CMK (cell line): ENCODE data around the gene LILRB1.
"Not testable (repeated sequence)": the region's sequence is repeated elsewhere in the genome, so short reads cannot be mapped to it uniquely, and the experiment has no call there.

Experiments
- DNase-seq: peaks from one replicate; pipeline ENCODE4 v3.0.0-alpha.2; 2010; ENCODE audit warnings: low read depth

LILRB1 gene

DNA sequence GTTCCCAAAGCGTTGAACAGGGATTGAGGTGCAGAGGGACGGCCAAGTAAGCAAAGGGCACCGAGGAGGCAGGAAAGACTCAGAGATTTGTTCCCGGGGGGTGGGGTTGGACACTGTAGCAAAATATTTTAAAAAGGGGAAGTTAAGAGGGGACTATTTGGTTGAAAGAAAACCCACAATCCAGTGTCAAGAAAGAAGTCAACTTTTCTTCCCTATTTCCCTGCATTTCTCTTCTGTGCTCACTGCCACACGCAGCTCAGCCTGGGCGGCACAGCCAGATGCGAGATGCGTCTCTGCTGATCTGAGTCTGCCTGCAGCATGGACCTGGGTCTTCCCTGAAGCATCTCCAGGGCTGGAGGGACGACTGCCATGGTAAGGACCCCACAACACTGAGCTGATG is at the start of gene LILRB1:
LILRB1 (plus strand) TSS at position 223 of the 400 bp plus-strand sequence. CDS start 590 bp downstream, outside the sequence.
- DNase-seq, result not testable (repeated sequence)

DNA sequence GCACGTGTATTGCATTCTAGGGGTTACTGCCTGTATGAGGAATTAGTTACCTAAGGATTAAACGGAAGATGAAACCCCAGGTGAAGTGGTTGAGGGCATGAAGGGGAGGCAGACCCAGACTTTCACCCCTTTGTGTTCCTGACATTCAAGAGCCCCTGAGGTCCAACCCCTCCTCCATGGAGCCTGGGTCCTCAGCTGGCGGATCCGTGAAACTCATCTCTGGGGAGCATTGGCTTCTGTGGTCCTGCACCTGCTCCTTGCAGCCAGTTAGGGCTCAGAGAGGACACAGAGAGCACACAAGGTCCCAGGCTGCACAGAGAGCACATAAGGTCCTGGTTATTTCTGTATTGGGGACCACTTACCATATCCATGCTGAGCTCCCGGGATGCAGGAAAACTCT is 43.9 kb upstream of the LILRB1 start:
- DNase-seq, result no peak

DNA sequence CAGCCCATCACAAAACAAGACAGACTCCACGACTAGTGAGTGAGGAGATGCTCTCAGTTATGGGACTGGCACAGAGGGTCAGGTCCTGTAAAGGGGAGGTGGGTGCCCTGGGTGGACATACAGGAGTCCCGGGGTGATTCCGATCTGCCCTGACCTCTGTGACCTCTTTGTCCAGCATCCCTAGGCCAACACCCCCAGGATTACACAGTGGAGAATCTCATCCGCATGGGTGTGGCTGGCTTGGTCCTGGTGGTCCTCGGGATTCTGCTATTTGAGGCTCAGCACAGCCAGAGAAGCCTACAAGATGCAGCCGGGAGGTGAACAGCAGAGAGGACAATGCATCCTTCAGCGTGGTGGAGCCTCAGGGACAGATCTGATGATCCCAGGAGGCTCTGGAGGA is 43.3 kb upstream of the LILRB1 start:
- DNase-seq, result no peak

DNA sequence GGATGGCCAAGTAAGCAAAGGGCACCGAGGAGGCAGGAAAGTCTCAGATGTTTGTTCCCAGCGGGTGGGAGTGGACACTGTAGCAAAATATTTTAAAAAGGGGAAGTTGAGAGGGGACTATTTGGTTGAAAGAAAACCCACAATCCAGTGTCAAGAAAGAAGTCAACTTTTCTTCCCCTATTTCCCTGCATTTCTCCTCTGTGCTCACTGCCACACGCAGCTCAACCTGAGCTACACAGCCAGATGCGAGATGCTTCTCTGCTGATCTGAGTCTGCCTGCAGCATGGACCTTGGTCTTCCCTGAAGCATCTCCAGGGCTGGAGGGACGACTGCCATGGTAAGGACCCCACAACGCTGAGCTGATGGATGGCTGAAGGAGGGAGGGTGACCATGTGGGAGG is 36.8 kb upstream of the LILRB1 start, which contains the start of gene LILRA1:
LILRA1 (plus strand) TSS at position 188 of the 400 bp plus-strand sequence. CDS start 613 bp downstream, outside the sequence.
- not testable (repeated sequence) for DNase-seq

- not testable (repeated sequence) for DNase-seq
Observed at GRCh38 chr19:54593931-54594626, 36.2 kb upstream of the LILRB1 start.

- DNase-seq, result no peak
Observed at GRCh38 chr19:54594737-54595136, 35.5 kb upstream of the LILRB1 start.

GRCh38 chr19:54595680-54596436 is 34.4 kb upstream of the LILRB1 start:
- not testable (repeated sequence) for DNase-seq

- DNase-seq, result no peak
Observed at GRCh38 chr19:54600212-54600611, 30.1 kb upstream of the LILRB1 start.

DNA sequence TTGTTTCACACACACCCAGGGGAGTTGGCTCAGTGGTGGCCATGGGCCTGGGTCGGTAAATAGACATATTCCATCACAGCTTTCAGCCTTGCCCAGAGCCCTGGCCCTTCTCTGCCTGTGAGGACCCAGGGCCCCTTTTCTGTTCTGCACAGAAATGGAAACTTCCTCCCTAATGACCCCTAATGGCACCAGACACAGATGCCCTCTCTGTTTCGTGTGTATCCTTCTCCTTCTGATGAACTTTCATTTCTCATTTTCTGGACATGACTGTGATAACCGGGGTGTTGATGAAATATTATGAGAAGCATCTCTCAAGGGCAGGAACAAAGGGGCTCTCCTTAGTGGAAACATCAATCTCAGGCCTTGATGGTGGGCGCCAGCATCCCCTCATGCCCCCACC is 24.1 kb upstream of the LILRB1 start:
- no peak for DNase-seq

- DNase-seq, result no peak
Observed at GRCh38 chr19:54606891-54607784, 23.1 kb upstream of the LILRB1 start.

DNA sequence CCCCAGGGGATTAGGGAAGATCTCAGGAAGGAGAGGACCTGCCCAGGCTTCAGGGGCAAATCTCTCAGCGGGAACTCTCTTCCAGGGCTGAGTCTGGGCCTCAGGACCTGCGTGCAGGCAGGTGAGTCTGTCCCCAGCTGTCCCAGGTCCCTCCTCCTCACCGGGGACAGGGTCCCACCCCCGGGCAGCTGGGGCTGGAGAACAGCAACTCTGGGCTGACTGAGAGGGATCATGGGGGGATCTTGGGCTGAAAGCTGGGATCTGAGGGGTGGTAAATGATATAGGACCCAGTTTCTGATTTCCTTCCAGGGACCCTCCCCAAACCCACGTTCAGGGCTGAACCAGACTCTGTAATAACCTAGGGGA is 22.5 kb upstream of the LILRB1 start:
- no peak for DNase-seq

- no peak for DNase-seq
Observed at GRCh38 chr19:54608205-54608604, 22.1 kb upstream of the LILRB1 start.

- no peak for DNase-seq
Observed at GRCh38 chr19:54608792-54609191, 21.5 kb upstream of the LILRB1 start.

- DNase-seq, result no peak
Observed at GRCh38 chr19:54609356-54609791, 20.9 kb upstream of the LILRB1 start.

- DNase-seq, result no peak
Observed at GRCh38 chr19:54612428-54612827, 17.9 kb upstream of the LILRB1 start.

DNA sequence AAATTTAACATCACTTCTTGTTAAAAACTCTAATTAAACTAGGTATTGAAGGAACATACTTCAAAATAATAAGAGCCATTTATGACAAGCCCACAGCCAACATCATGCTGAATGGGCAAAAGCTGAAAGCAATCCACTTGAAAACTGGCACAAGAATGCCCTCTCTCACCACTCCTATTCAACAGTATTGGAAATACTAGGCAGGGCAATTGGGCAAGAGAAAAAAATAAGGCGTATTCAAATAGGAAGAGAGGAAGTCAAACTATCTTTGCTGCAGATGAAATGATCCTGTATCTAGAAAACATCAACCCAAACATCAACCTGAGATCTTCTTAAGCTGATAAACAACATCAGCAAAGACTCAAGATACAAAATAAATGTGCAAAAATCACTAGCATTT is 15.6 kb upstream of the LILRB1 start:
- no peak for DNase-seq

DNA sequence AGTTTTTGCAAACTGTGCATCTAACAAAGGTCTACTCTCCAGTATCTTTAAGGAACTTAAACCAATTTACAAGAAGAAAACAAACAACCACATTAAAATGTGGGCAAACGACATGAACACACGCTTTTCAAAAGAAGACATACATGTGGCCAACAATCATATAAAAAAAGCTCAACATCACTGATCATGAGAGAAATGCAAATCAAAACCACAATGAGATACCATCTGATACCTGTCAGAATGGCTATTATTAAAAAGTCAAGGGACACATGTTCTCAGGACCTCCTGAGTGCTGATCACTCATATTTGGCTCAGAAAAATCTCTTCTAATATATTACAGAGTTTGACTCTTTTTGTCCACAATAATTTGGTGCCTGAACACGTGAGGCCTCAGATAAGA is 14.2 kb upstream of the LILRB1 start:
- no peak for DNase-seq

DNA sequence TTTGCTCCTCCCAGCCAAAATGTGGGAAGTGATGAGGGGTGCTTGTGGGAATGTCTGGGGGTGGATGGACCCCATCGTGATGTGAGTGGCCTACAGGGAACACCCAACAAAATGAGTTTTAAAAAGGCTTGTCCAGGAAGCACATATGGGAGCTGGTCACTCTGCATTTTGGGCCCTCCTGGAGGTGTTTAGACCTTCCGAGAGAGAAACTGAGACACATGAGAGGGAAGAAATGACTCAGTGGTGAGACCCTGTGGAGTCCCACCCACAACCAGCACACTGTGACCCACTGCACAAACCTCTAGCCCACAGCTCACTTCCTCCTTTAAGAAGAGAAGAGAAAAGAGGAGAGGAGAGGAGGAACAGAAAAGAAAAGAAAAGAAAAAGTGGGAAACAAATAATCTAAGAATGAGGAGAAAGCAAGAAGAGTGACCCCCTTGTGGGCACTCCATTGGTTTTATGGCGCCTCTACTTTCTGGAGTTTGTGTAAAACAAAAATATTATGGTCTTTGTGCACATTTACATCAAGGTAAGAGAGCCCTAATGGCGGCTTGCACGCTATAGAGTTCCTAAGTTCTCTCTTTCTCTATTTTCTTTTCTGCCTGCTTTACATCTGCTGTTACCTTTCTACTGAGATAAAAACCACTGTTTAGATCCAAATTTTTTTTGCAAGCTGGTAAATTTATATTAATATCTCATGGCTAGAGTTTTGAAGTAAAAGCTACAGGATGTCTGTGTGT is 13.3 kb upstream of the LILRB1 start:
- no peak for DNase-seq

- DNase-seq, result no peak
Observed at GRCh38 chr19:54620464-54620863, 9.8 kb upstream of the LILRB1 start.

DNA sequence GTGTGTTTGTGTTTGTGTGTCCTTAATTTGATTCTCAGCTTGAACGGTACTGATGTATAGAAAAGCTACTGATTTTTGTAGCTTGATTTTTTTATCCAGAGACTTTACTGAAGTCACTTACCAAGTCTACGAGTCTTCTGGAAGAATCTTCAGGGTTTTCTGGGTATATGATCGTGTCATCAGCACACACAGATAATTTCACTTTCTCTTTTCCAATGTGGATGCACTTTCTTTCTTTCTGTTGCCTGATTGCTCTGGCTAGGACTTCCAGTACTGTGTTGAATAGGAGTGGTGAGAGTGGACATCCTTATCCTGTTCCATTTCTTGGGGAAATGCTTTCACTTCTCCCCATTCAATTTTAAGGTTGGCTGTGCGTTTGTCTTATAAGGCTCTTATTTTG is 7.9 kb upstream of the LILRB1 start:
- no peak for DNase-seq

DNA sequence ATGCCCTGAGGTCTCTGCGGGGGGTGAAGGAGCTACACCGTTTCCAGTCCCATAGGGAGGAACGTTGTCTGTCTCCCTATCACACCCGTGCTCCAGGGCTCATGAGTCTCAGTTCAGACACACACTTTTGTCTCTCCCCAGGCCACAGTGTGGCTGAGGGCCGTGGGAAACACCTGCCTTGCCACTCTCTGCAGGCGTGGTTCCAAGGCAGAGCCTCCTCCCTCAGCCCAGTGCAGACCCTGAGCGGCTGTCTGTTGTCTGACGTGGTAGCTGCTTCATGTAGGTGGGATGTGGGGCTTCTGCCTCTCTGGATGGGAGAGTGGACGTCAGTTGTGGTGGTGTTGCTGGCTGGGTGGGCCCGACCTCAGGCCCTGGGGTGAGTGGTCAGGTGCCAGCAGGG is 6.0 kb upstream of the LILRB1 start:
- not testable (repeated sequence) for DNase-seq
